A673 (cell line): ENCODE results near the gene CDH4. TPM values are rescaled to one million over a fixed set of nuclear protein-coding genes. Genes with fewer than 3 reads are reported as not detected.

ENCODE experiments used
- BruUV-seq: library from RNA; stranded (reverse); fragments of 400-500 nt; replicated peaks from 2 replicates; lab custom pipeline; 2021; lab: Mats Ljungman, UMichigan
- CTCF ChIA-PET: fragments of 300-600 bp; sonication (Branson Sonifier 250); formaldehyde crosslinking; loops from one replicate; lab custom pipeline; 2022; ENCODE audit warnings: antibody characterized with exemption; lab: Charles Lee
- POLR2A ChIA-PET: fragments of 300-600 bp; sonication (Branson Sonifier 250); formaldehyde crosslinking; loops from one replicate; lab custom pipeline; 2022; ENCODE audit warnings: antibody characterized with exemption; ENCODE audit not compliant: low non-redundant PET; lab: Charles Lee
- DNase-seq: peaks from one replicate; pipeline ENCODE4 v3.0.0-alpha.2; 2015; ENCODE audit warnings: low spot score
- H3K27ac ChIP-seq: fragments of 200-600 bp; sonication (generic); 2 replicates; pipeline ENCODE4 v1.5.1; 2016; ENCODE audit warnings: mixed run types, low read depth, mild to moderate bottlenecking, mixed read lengths, antibody characterized with exemption, low read length; ENCODE audit not compliant: poor library complexity, severe bottlenecking
- H3K27me3 ChIP-seq: fragments of 200-600 bp; sonication (generic); replicated peaks from 2 replicates; pipeline ENCODE4 v1.6.1; 2017; ENCODE audit warnings: mixed run types, low read depth, mild to moderate bottlenecking, mixed read lengths, antibody characterized with exemption, low read length; ENCODE audit not compliant: insufficient read depth, poor library complexity
- H3K36me3 ChIP-seq: fragments of 200-600 bp; sonication (generic); 2 replicates; pipeline ENCODE4 v1.6.1; 2016; ENCODE audit warnings: mixed run types, mild to moderate bottlenecking, mixed read lengths, antibody characterized with exemption, low read length; ENCODE audit not compliant: insufficient read depth, poor library complexity, severe bottlenecking
- H3K4me1 ChIP-seq: fragments of 200-600 bp; sonication (generic); 2 replicates; pipeline ENCODE4 v1.6.1; 2017; ENCODE audit warnings: mixed run types, mild to moderate bottlenecking, mixed read lengths, antibody characterized with exemption, low read length; ENCODE audit not compliant: insufficient read depth, poor library complexity, severe bottlenecking
- H3K4me3 ChIP-seq: fragments of 200-600 bp; sonication (generic); 2 replicates; pipeline ENCODE4 v1.5.1; 2016; ENCODE audit warnings: low read depth, mixed run types, mild to moderate bottlenecking, mixed read lengths, low read length; ENCODE audit not compliant: poor library complexity, severe bottlenecking
- H3K9me3 ChIP-seq: fragments of 200-600 bp; sonication (generic); 2 replicates; pipeline ENCODE4 v1.6.1; 2016; ENCODE audit warnings: mixed run types, low read depth, mild to moderate bottlenecking, mixed read lengths, antibody characterized with exemption, low read length; ENCODE audit not compliant: poor library complexity, severe bottlenecking
- EZH2 ChIP-seq: fragments of 200-600 bp; sonication (generic); IDR thresholded peaks from 2 replicates; pipeline ENCODE4 v1.6.1; 2017; ENCODE audit warnings: borderline replicate concordance, low read depth, mild to moderate bottlenecking, mixed read lengths, antibody characterized with exemption, low read length; ENCODE audit not compliant: poor library complexity, severe bottlenecking
- intact Hi-C: fragments of 100-400 bp; cut with micrococcal nuclease; formaldehyde crosslinking; loops from one replicate; pipeline ENCODE4 v1.10.0; 2022; ENCODE audit not compliant: unreplicated experiment
- total RNA-seq: library from RNA; stranded (reverse); gene quantifications from 2 replicates; pipeline ENCODE4 v1.2.3, GENCODE V29; 2021
- TF ChIP-seq, protein P1 (sequence below): fragments of 300-800, 200-600 bp; sonication (generic); conservative IDR thresholded peaks from 2 replicates; pipeline ENCODE4 v1.5.1; 2017; ENCODE audit warnings: low read depth, mild to moderate bottlenecking, antibody characterized with exemption, low read length, moderate library complexity, mixed read lengths

Gene CDH4
- total RNA-seq, 1 experiment from 2014 or later: 8.3 TPM

GRCh38 chr20:61924858-61925554, 672.9 kb downstream of the CDH4 start:
- Histone ChIP-seq H3K36me3 (no peaks in the 10 kb centered on the region), H3K4me3 (no peak overlapping the region), H3K27me3 (no peaks in the 10 kb centered on the region), H3K27ac (no peak overlapping the region), H3K4me1 (no peaks in the 10 kb centered on the region), H3K9me3 (no peaks in the 10 kb centered on the region)
- CTCF ChIA-PET: no interaction called here
- TF ChIP-seq, protein P1, sequence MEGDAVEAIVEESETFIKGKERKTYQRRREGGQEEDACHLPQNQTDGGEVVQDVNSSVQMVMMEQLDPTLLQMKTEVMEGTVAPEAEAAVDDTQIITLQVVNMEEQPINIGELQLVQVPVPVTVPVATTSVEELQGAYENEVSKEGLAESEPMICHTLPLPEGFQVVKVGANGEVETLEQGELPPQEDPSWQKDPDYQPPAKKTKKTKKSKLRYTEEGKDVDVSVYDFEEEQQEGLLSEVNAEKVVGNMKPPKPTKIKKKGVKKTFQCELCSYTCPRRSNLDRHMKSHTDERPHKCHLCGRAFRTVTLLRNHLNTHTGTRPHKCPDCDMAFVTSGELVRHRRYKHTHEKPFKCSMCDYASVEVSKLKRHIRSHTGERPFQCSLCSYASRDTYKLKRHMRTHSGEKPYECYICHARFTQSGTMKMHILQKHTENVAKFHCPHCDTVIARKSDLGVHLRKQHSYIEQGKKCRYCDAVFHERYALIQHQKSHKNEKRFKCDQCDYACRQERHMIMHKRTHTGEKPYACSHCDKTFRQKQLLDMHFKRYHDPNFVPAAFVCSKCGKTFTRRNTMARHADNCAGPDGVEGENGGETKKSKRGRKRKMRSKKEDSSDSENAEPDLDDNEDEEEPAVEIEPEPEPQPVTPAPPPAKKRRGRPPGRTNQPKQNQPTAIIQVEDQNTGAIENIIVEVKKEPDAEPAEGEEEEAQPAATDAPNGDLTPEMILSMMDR: no peak
- TF ChIP-seq EZH2: no peak
- intact Hi-C loops: no loop called here
- no TSS peak for BruUV-seq
- POLR2A ChIA-PET: no interaction called here
- no peak for DNase-seq

DNA sequence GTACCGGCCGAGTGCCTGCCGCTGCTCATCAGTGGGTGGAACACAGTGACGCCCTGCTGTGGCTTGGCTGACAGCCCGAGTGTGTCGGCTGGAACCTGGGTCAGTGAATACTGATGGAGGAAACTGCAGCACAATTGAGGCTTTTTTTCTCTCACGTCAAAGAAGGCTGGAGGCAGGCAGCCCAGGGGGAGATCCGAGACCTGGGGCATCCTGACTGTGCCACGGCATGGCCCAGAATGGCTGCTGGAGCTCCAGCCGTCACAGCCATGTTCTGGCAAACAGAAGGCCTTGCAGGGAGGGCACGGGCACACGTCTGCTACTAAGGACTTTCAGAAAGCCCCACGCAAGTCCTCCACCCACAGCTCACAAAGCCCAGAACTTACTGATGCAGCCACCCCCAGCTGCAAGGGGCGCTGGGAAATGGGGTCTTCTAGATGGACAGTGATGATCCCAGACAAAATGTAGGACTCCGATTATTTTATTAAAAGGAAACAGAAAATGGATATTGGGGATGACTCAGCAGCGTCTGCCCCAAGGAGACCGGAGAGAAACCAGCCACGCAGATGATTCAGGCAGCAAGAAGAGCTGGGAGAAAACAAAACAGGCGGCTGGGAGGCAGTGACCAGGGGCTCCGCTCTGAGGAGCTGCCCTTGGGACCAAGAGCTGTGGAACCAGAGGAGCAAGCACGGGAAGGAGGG, 673.6 kb downstream of the CDH4 start:
- POLR2A ChIA-PET: no interaction called here
- Histone ChIP-seq H3K27ac (no peak overlapping the region), H3K27me3 (no peaks in the 10 kb centered on the region), H3K4me3 (no peak overlapping the region), H3K4me1 (no peaks in the 10 kb centered on the region), H3K9me3 (no peaks in the 10 kb centered on the region), H3K36me3 (no peaks in the 10 kb centered on the region)
- CTCF ChIA-PET: no interaction called here
- no TSS peak for BruUV-seq
- DNase-seq: peak; percentile 71
- intact Hi-C loops: no loop called here
- TF ChIP-seq, protein P1: no peak
- TF ChIP-seq EZH2: no peak

DNA sequence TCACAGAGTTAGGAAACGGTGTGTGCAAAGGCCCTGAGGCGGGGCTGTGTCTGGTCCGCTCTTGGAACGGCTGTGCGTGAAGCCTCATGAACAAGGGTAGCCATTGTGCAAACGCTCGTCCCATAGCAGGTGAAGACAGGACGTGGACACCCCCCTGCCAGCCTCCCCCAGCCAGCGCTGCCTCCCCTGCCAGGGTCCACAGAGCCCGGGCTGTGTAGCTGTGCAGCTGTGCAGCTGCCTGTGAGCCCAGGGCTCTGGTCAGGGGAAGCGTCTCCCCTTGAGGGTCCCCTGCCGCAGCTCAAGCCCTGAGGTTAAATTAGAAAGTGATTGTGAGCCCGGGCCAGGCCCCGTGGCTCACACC, 674.2 kb downstream of the CDH4 start:
- Histone ChIP-seq H3K4me3 (no peak overlapping the region), H3K9me3 (no peaks in the 10 kb centered on the region), H3K27me3 (no peaks in the 10 kb centered on the region), H3K36me3 (no peaks in the 10 kb centered on the region), H3K27ac (no peak overlapping the region), H3K4me1 (no peaks in the 10 kb centered on the region)
- intact Hi-C loops: no loop called here
- POLR2A ChIA-PET: no interaction called here
- no TSS peak for BruUV-seq
- CTCF ChIA-PET: no interaction called here
- DNase-seq: no peak
- no peak for TF ChIP-seq EZH2
- TF ChIP-seq, protein P1: no peak
